ENCODE measurements around the gene MSLN. TPM values are rescaled to one million over a fixed set of nuclear protein-coding genes. Genes with fewer than 3 reads are reported as not detected.

MSLN gene
- polyA plus RNA-seq, 1 donor (not counting 4 experiments of a cell fraction or from before 2014, with no cell fraction given), result 8.5 TPM

GRCh38 chr16:714079-714478 lies 46.5 kb upstream of the MSLN start:
- dilution Hi-C loops (cut with MboI; ENCODE audit: extremely low pct_ligation_motif_present, low sequenced_read_pairs), result no loop called here
- FAIRE-seq (no peak), DNase-seq (ENCODE audit: low read depth, low spot score) (no peak)
- no peak overlapping the region for H3K4me3 ChIP-seq (ENCODE audit: control insufficient read depth in 2 of 3, extremely low read depth in 1 of 3, insufficient read depth in 2 of 3, low read depth in 1 of 3, low read length in 3 of 3)
- H3K27ac ChIP-seq (ENCODE audit: control insufficient read depth, insufficient read depth, low read length), result no peak overlapping the region
- peaks cover 6% of the 10 kb centered on the region for H4K20me1 ChIP-seq (ENCODE audit: control insufficient read depth, extremely low read depth, insufficient read depth, low read length)
- no peak overlapping the region for H2AFZ ChIP-seq (ENCODE audit: control insufficient read depth, low read length)
- H3K9ac ChIP-seq (ENCODE audit: control insufficient read depth, extremely low read depth, insufficient read depth, low read length), result no peak overlapping the region
- H3K27me3 ChIP-seq (ENCODE audit: control insufficient read depth, extremely low read depth, insufficient read depth, low read length), result peaks cover 26% of the 10 kb centered on the region
- H3K36me3 ChIP-seq (ENCODE audit: control insufficient read depth in 2 of 2, extremely low read depth in 1 of 2, insufficient read depth in 2 of 2, low read length in 2 of 2), result no peaks in the 10 kb centered on the region
- no peaks in the 10 kb centered on the region for H3K9me1 ChIP-seq (ENCODE audit: control insufficient read depth, extremely low read depth, insufficient read depth, low read length)
- peaks cover 8% of the 10 kb centered on the region for H3K79me2 ChIP-seq (ENCODE audit: control insufficient read depth, insufficient read depth, low read length)
- H3K4me2 ChIP-seq (ENCODE audit: control insufficient read depth, extremely low read depth, insufficient read depth, low read depth, low read length), result peak overlapping the region; percentile 37
- H3K4me1 ChIP-seq (ENCODE audit: control insufficient read depth, extremely low read depth, insufficient read depth, low read length), result peaks cover 20% of the 10 kb centered on the region
- H3K9me3 ChIP-seq (ENCODE audit: control insufficient read depth, low read depth, low read length), result no peaks in the 10 kb centered on the region
- no peak for TF ChIP-seq CTCF (optimal IDR thresholded peaks at IDR 0.05 in 1 of 3, IDR thresholded peaks at IDR 0.05 in 1 of 3, conservative IDR thresholded peaks at IDR 0.05 in 1 of 3; ENCODE audit: extremely low read depth in 1 of 3, insufficient read depth in 2 of 3, low read length in 3 of 3)

- no peak for FAIRE-seq
- Histone ChIP-seq H4K20me1 (ENCODE audit: control insufficient read depth, extremely low read depth, insufficient read depth, low read length) (peaks cover 8% of the 10 kb centered on the region), H3K4me1 (ENCODE audit: control insufficient read depth, extremely low read depth, insufficient read depth, low read length) (peaks cover 24% of the 10 kb centered on the region), H3K27me3 (ENCODE audit: control insufficient read depth, extremely low read depth, insufficient read depth, low read length) (peaks cover 18% of the 10 kb centered on the region), H3K36me3 (ENCODE audit: control insufficient read depth in 2 of 2, extremely low read depth in 1 of 2, insufficient read depth in 2 of 2, low read length in 2 of 2) (no peaks in the 10 kb centered on the region), H3K9me1 (ENCODE audit: control insufficient read depth, extremely low read depth, insufficient read depth, low read length) (no peaks in the 10 kb centered on the region), H2AFZ (ENCODE audit: control insufficient read depth, low read length) (no peak within 1 kb of the TSS), H3K9me3 (ENCODE audit: control insufficient read depth, low read depth, low read length) (no peaks in the 10 kb centered on the region), H3K4me3 (ENCODE audit: control insufficient read depth in 2 of 3, extremely low read depth in 1 of 3, insufficient read depth in 2 of 3, low read depth in 1 of 3, low read length in 3 of 3) (peak within 1 kb of the TSS; percentile 54 to 72 (median 54)), H3K27ac (ENCODE audit: control insufficient read depth, insufficient read depth, low read length) (peak within 1 kb of the TSS; percentile 20), H3K4me2 (ENCODE audit: control insufficient read depth, extremely low read depth, insufficient read depth, low read depth, low read length) (peak within 1 kb of the TSS; percentile 70), H3K9ac (ENCODE audit: control insufficient read depth, extremely low read depth, insufficient read depth, low read length) (peak within 1 kb of the TSS; percentile 52), H3K79me2 (ENCODE audit: control insufficient read depth, insufficient read depth, low read length) (peaks cover 8% of the 10 kb centered on the region)
- TF ChIP-seq EZH2 (IDR thresholded peaks at IDR 0.05; ENCODE audit: low read length) (no peak), CTCF (optimal IDR thresholded peaks at IDR 0.05 in 1 of 3, IDR thresholded peaks at IDR 0.05 in 1 of 3, conservative IDR thresholded peaks at IDR 0.05 in 1 of 3; ENCODE audit: extremely low read depth in 1 of 3, insufficient read depth in 2 of 3, low read length in 3 of 3) (no peak)
- dilution Hi-C loops (cut with MboI; ENCODE audit: extremely low pct_ligation_motif_present, low sequenced_read_pairs), result no loop called here
- no peak for DNase-seq (ENCODE audit: low read depth, low spot score)
These were observed 45.7 kb upstream of the MSLN start, which contains the start of gene METRN for GRCh38 chr16:714558-715476. TSS of gene METRN (plus strand) at chr16:715118. CDS start at chr16:715290, 172 bp downstream.
